ENCODE data around the gene CCDC92. TPM values are rescaled to one million over a fixed set of nuclear protein-coding genes. Genes with fewer than 3 reads are reported as not detected.

The CCDC92 gene
- total and polyA plus RNA-seq, 3 donors from 2014 or later: 63.6 to 140 (median 79.1) TPM

DNA sequence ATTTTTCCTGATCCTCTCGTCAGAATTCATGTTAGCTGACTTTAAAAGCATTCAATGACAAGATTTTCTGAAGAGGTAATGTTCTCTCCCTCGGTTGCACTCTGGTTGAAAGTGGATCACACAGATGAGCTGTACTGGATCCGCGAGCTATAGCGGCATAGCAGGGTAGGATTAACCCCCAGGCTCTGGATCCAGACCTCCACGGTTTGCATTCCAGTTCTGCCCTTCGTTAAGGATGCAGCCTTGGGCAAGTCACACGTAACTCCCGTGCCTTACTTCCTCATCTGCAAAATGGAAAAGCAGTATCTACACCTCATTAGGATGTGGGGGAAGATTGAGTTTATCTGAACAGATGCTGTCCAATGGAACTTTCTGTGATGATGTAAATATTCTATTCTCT lies 13.8 kb downstream of the CCDC92 start:
- Histone ChIP-seq H3K36me3 (ENCODE audit: low read depth, missing control alignments) (no peaks in the 10 kb centered on the region), H3K27ac (no peak overlapping the region), H3K4me1 (no peaks in the 10 kb centered on the region), H3K4me3 (no peak overlapping the region), H3K9me3 (no peaks in the 10 kb centered on the region), H3K27me3 (no peaks in the 10 kb centered on the region)
- no peak for TF ChIP-seq POLR2A (IDR thresholded peaks at IDR 0.05)
- TF ChIP-seq, protein P1, sequence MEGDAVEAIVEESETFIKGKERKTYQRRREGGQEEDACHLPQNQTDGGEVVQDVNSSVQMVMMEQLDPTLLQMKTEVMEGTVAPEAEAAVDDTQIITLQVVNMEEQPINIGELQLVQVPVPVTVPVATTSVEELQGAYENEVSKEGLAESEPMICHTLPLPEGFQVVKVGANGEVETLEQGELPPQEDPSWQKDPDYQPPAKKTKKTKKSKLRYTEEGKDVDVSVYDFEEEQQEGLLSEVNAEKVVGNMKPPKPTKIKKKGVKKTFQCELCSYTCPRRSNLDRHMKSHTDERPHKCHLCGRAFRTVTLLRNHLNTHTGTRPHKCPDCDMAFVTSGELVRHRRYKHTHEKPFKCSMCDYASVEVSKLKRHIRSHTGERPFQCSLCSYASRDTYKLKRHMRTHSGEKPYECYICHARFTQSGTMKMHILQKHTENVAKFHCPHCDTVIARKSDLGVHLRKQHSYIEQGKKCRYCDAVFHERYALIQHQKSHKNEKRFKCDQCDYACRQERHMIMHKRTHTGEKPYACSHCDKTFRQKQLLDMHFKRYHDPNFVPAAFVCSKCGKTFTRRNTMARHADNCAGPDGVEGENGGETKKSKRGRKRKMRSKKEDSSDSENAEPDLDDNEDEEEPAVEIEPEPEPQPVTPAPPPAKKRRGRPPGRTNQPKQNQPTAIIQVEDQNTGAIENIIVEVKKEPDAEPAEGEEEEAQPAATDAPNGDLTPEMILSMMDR (IDR thresholded peaks at IDR 0.05): no peak
- intact Hi-C loops (cut with DNase I; ENCODE audit: low total_unique reads): no loop called here
- 88 to 89% methylated on average over 9 of the region's 9 CpGs for WGBS, 2 donors
- DNase-seq: no peak

DNA sequence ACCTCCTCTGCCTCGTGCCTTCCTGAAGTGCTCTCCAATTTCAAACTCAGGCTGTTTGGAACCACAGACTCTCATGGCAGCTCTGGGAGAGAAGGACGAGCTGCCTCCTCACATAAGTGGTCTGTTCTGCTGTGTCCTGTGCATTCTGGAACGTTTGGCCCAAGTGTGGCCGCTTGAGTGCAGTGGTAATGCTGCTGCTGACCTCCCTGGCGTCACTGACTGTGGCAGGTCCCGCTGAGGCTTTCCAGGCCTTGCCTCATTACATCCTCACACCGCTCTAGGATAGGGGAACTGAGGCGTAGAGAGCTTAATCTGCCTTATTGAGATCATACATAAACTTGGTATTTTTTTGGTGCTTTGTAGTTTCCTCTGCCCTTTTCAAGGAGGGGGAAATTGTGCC lies 14.2 kb downstream of the CCDC92 start:
- no peak overlapping the region for H3K4me3 ChIP-seq
- intact Hi-C loops (cut with DNase I; ENCODE audit: low total_unique reads): no loop called here

DNA sequence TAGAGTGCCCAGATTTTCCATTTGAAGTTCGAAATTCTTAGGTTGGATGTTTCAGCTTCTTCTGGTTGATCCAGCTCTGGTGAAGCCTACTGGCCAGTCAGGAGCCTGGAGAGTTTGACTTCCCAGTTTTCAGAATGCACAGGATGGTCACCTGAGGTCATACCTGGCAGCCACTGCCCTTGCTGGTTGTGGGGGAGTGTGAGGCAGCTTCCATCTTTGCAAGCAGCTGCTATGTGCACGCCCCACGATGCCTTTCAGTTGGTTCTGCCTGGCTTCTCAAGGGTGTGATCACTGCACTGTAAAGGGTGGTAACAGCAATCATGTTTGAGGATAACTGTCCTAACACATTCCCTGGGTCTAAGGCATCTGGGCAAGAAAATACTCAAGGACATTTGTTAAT lies 15.4 kb downstream of the CCDC92 start:
- H3K27ac ChIP-seq: no peak overlapping the region
- intact Hi-C loops (cut with DNase I; ENCODE audit: low total_unique reads): no loop called here

More for the DNA sequence above, 14.2 kb downstream of the CCDC92 start:
- Histone ChIP-seq H3K9me3 (no peaks in the 10 kb centered on the region), H3K27me3 (no peaks in the 10 kb centered on the region), H3K4me1 (no peaks in the 10 kb centered on the region), H3K36me3 (ENCODE audit: low read depth, missing control alignments) (no peaks in the 10 kb centered on the region), H3K27ac (no peak overlapping the region)
- DNase-seq: no peak
- WGBS, 2 donors: 86 to 87% methylated on average over 8 of the region's 8 CpGs
- TF ChIP-seq, protein P1 (IDR thresholded peaks at IDR 0.05): no peak
- TF ChIP-seq POLR2A (IDR thresholded peaks at IDR 0.05): no peak

DNA sequence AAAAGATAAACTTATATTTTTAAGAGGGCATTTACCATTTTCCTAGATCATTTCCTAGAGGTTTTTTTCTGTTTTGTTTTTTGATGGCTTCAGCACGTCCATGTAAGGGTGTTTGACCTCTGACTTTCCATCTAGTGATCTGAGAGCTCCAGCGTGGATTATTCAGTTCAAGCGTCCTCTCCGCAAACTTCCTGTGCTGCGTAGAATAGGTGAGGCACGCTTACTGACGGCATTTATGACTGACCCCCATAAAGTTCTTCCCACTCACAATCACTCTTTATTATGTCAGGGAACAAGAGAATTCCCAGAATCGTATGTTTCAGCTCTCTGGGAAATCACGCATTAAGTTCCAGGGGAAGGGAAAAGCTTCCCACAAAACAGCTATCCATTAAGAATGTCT lies 16.4 kb downstream of the CCDC92 start:
- Histone ChIP-seq H3K9me3 (no peaks in the 10 kb centered on the region), H3K4me3 (no peak overlapping the region), H3K27me3 (no peaks in the 10 kb centered on the region), H3K36me3 (ENCODE audit: low read depth, missing control alignments) (no peaks in the 10 kb centered on the region), H3K27ac (no peak overlapping the region), H3K4me1 (no peaks in the 10 kb centered on the region)
- no peak for TF ChIP-seq POLR2A (IDR thresholded peaks at IDR 0.05)
- TF ChIP-seq, protein P1 (IDR thresholded peaks at IDR 0.05): no peak
- DNase-seq: no peak
- WGBS, 2 donors: 90% methylated on average over 9 of the region's 9 CpGs
- intact Hi-C loops (cut with DNase I; ENCODE audit: low total_unique reads): no loop called here

More for the DNA sequence above, 15.4 kb downstream of the CCDC92 start:
- TF ChIP-seq, protein P1 (IDR thresholded peaks at IDR 0.05): no peak
- no peak for TF ChIP-seq POLR2A (IDR thresholded peaks at IDR 0.05)
- Histone ChIP-seq H3K4me1 (no peaks in the 10 kb centered on the region), H3K9me3 (no peaks in the 10 kb centered on the region), H3K27me3 (no peaks in the 10 kb centered on the region), H3K36me3 (ENCODE audit: low read depth, missing control alignments) (no peaks in the 10 kb centered on the region), H3K4me3 (no peak overlapping the region)
- DNase-seq: no peak
- WGBS, 2 donors: 87 to 100% methylated on average over 3 of the region's 3 CpGs

DNA sequence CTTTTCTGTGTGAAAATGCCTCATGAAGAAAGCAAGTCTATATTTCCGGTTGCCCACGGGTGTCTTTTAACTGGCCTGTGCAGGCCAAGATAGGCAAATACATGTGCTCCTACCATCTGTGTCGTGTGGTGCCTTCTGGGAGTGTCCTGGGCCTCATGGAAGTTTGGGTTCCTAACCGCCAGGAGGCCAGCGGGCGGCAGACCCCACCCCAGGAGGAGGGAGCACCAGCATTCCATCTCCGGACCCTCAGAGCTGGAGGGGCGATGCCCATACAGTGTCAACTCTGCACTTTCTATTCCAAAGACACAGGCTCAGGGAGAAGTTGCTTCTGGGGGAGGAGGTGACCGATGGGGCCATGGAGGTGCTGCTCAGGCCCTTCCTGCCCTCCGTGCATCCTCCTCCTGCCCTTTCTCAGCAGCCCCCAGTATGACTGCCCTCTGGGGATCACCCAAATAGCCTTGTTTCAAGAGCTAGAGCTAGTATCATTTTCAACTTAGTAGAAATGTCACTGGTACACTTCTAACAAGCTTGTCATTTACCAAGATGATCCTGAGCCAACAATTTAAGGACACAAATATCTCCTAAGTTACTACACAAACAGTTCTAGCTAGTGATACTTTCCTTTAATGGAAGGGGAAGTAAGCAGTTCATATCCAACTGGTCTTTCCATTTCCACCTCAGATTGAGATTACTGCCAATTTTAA lies 17.8 kb downstream of the CCDC92 start:
- Histone ChIP-seq H3K4me1 (peaks cover 9% of the 10 kb centered on the region), H3K27me3 (no peaks in the 10 kb centered on the region), H3K36me3 (ENCODE audit: low read depth, missing control alignments) (no peaks in the 10 kb centered on the region), H3K27ac (no peak overlapping the region), H3K4me3 (no peak overlapping the region), H3K9me3 (no peaks in the 10 kb centered on the region)
- TF ChIP-seq POLR2A (IDR thresholded peaks at IDR 0.05): no peak
- TF ChIP-seq, protein P1 (IDR thresholded peaks at IDR 0.05): no peak
- intact Hi-C loops (cut with DNase I; ENCODE audit: low total_unique reads): no loop called here
- 89 to 91% methylated on average over 9 to 10 of the region's 10 CpGs for WGBS, 2 donors
- DNase-seq: no peak

All from testis (tissue), 3 donors.